ENCODE results near the gene ZNF532.
A peak's percentile ranks its signal among the peaks of the same experiment; 100 is the strongest.

GRCh38 chr18:59005262-59005661, 140.6 kb downstream of the ZNF532 start:
- TF ChIP-seq, protein P1, sequence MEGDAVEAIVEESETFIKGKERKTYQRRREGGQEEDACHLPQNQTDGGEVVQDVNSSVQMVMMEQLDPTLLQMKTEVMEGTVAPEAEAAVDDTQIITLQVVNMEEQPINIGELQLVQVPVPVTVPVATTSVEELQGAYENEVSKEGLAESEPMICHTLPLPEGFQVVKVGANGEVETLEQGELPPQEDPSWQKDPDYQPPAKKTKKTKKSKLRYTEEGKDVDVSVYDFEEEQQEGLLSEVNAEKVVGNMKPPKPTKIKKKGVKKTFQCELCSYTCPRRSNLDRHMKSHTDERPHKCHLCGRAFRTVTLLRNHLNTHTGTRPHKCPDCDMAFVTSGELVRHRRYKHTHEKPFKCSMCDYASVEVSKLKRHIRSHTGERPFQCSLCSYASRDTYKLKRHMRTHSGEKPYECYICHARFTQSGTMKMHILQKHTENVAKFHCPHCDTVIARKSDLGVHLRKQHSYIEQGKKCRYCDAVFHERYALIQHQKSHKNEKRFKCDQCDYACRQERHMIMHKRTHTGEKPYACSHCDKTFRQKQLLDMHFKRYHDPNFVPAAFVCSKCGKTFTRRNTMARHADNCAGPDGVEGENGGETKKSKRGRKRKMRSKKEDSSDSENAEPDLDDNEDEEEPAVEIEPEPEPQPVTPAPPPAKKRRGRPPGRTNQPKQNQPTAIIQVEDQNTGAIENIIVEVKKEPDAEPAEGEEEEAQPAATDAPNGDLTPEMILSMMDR (IDR thresholded peaks at IDR 0.05): no peak
- peak in 1 of 2 donors; percentile 38 for TF ChIP-seq EP300 (IDR thresholded peaks at IDR 0.05)

Data from tibial nerve (tissue), 4 donors.